ENCODE data around the gene KIF1C. TPM values are rescaled to one million over a fixed set of nuclear protein-coding genes. Genes with fewer than 3 reads are reported as not detected.
A peak's percentile ranks its signal among the peaks of the same experiment; 100 is the strongest.

Gene KIF1C
- total and polyA plus RNA-seq, 9 of the 15 experiments (the other 6 are each of a cell fraction or from before 2014, with no cell fraction given): 0.38 to 68.4 (median 25.1) TPM

DNA sequence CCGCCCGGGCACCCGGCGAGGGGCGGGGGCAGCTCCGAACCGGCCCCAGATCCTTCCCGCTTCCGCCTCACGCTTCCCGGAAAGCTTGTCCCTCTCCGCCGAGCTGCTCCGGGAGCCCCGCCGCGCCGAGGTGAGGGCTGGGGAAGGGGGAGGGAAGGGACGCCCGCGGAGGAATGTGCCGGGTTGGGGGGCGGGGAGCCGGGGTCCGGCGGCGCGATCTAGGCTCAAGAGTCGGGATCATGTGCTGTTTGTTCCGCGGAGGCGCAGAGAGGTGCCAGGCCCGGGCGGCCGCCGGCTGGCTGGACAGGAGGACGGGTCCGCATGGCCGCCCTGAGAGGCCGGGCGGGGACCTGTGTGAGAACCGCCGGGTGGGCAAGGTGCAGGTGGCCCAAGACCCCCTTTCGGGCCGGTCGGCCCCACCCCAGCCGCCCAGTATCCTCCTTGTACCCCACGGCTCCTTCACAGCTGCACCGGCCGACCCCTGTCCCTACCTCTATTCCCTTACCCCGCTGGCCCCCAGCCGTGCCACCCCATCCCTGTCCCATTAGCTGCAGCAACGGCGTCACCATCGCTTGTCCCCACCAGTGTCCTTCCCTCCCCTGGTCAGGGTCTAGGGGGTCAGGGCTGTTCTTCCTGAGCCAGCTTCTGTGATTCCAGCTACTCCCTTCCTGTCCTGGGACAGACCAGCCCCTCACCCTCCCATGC, 429 bp downstream of the KIF1C start (continued):
- no peak for TF ChIP-seq ZNF764 (CRISPR knock-in tag; IDR thresholded peaks at IDR 0.05; ENCODE audit: low read depth)
- no peak for TF ChIP-seq ZFX (CRISPR knock-in tag; IDR thresholded peaks at IDR 0.05)
- TF ChIP-seq PYGO2 (tag; IDR thresholded peaks at IDR 0.05): no peak
- no peak for TF ChIP-seq ATF7 (IDR thresholded peaks at IDR 0.05)
- no peak for TF ChIP-seq YBX1 (IDR thresholded peaks at IDR 0.05)
- no peak for TF ChIP-seq MBD2 (IDR thresholded peaks at IDR 0.05; ENCODE audit: borderline replicate concordance, low read depth)
- TF ChIP-seq TAF9B (IDR thresholded peaks at IDR 0.05; ENCODE audit: partially characterized antibody): no peak
- no peak for TF ChIP-seq SMAD2 (IDR thresholded peaks at IDR 0.05; ENCODE audit: low read depth, low read length)
- TF ChIP-seq CTBP1 (IDR thresholded peaks at IDR 0.05; ENCODE audit: borderline replicate concordance): no peak
- no peak for TF ChIP-seq HDAC1 (IDR thresholded peaks at IDR 0.05)

- intact Hi-C loops (cut with micrococcal nuclease): no loop called here
- POLR2A ChIA-PET: no interaction called here
- Histone ChIP-seq H3K27ac (ENCODE audit: extremely low read depth, low read depth, low read length) (no peak overlapping the region; the same call in 2 of the 3 replicates), H3K79me2 (ENCODE audit: control insufficient read depth, insufficient read depth, low read length) (peaks cover 16% of the 10 kb centered on the region), H3K9me1 (ENCODE audit: control insufficient read depth, insufficient read depth, low read length) (peaks cover 2% of the 10 kb centered on the region), H3K4me2 (ENCODE audit: insufficient read depth, low read length) (peak overlapping the region; percentile 83), H3K4me1 (replicated peaks in 1 of 2; ENCODE audit: control insufficient read depth in 2 of 2, insufficient read depth in 2 of 2, low read length in 2 of 2) (peaks cover 11 to 34% of the 10 kb centered on the region in 2 experiments; a peak in 3 of 5 replicates), H3K27me3 (ENCODE audit: control insufficient read depth in 2 of 2, insufficient read depth in 2 of 2, low read length in 2 of 2) (no peaks in the 10 kb centered on the region), H3K9ac (ENCODE audit: insufficient read depth in 1 of 2, low read depth in 2 of 2, low read length in 2 of 2) (peak overlapping the region; percentile 68 to 95; a peak in 3 of 4 replicates), H4K20me1 (replicated peaks; ENCODE audit: control insufficient read depth, insufficient read depth, low read length) (no peaks in the 10 kb centered on the region), H2AFZ (ENCODE audit: low read depth, low read length) (no peak overlapping the region), H3K9me3 (replicated peaks; ENCODE audit: control insufficient read depth, insufficient read depth, low read depth, low read length) (no peaks in the 10 kb centered on the region), H3K36me3 (ENCODE audit: control insufficient read depth, insufficient read depth, low read length) (peaks cover 34% of the 10 kb centered on the region), H3K4me3 (peak overlapping the region; percentile 74)
- peak in 2 of 4 experiments; percentile 20 to 33 for DNase-seq (ENCODE audit: extremely low read depth in 1 of 4, low spot score in 3 of 4)
- WGBS (ENCODE audit: insufficient coverage, low coverage, missing lambda C conversion rate): 20% methylated on average over 9 of the region's 14 CpGs
- in situ Hi-C loops (cut with MboI): no loop called here
- no peak for ATAC-seq
- FAIRE-seq: no peak
- CTCF ChIA-PET (ENCODE audit: low intra/inter-chr PET ratio): no interaction called here
- no TSS peak for BruUV-seq (replicated peaks)
- TF ChIP-seq CBX1 (IDR thresholded peaks at IDR 0.05; ENCODE audit: low read depth) (no peak), ZNF318 (IDR thresholded peaks at IDR 0.05; ENCODE audit: borderline replicate concordance in 1 of 2, low read depth in 1 of 2) (no peak), MEIS2 (IDR thresholded peaks at IDR 0.05; ENCODE audit: partially characterized antibody) (no peak)
These were observed 1.1 kb downstream of the KIF1C start for GRCh38 chr17:4998732-4999429.

Measured in K562 (cell line).